ENCODE data around the gene TMTC1.

- no peak for TF ChIP-seq PPARA (CRISPR knock-in tag; IDR thresholded peaks at IDR 0.05; ENCODE audit: borderline replicate concordance)
- TF ChIP-seq GLIS3 (CRISPR knock-in tag; IDR thresholded peaks at IDR 0.05), result no peak
- TF ChIP-seq ARNTL (CRISPR knock-in tag; IDR thresholded peaks at IDR 0.05; ENCODE audit: borderline replicate concordance, low read depth), result no peak
- TF ChIP-seq TSHZ2 (CRISPR knock-in tag; IDR thresholded peaks at IDR 0.05), result no peak
- TF ChIP-seq ZNF8 (CRISPR knock-in tag; IDR thresholded peaks at IDR 0.05), result no peak
- TF ChIP-seq TCF4 (CRISPR knock-in tag; IDR thresholded peaks at IDR 0.05; ENCODE audit: borderline replicate concordance), result no peak
- TF ChIP-seq PATZ1 (CRISPR knock-in tag; IDR thresholded peaks at IDR 0.05; ENCODE audit: borderline replicate concordance), result no peak
- no peak for TF ChIP-seq CREB5 (CRISPR knock-in tag; IDR thresholded peaks at IDR 0.05; ENCODE audit: low read depth)
- TF ChIP-seq ZNF565 (CRISPR knock-in tag; conservative IDR thresholded peaks at IDR 0.05; ENCODE audit: low read depth), result no peak
- no peak for TF ChIP-seq CSRNP3 (CRISPR knock-in tag; IDR thresholded peaks at IDR 0.05)
- no peak for TF ChIP-seq RARB (CRISPR knock-in tag; IDR thresholded peaks at IDR 0.05)
- no peak for TF ChIP-seq ZFP3 (CRISPR knock-in tag; IDR thresholded peaks at IDR 0.05)
- TF ChIP-seq ZFP30 (CRISPR knock-in tag; IDR thresholded peaks at IDR 0.05), result no peak
- TF ChIP-seq SNAI2 (CRISPR knock-in tag; IDR thresholded peaks at IDR 0.05), result no peak
These were observed 82.8 kb downstream of the TMTC1 start for GRCh38 chr12:29700761-29701481.
